Measurements from ENCODE around the gene MYH8. TPM values are rescaled to one million over a fixed set of nuclear protein-coding genes. Genes with fewer than 3 reads are reported as not detected.
A peak's percentile ranks its signal among the peaks of the same experiment; 100 is the strongest.

Gene MYH8
- total and polyA plus RNA-seq, 4 donors: 0.14 TPM; not detected in 3

- DNase-seq (ENCODE audit: low spot score): no peak
- no peaks in the 10 kb centered on the region for H3K4me1 ChIP-seq (ENCODE audit: control insufficient read depth in 4 of 4, insufficient read depth in 4 of 4, low read length in 3 of 4)
- no peaks in the 10 kb centered on the region for H3K36me3 ChIP-seq (ENCODE audit: control insufficient read depth in 4 of 4, insufficient read depth in 3 of 4, low read depth in 1 of 4, low read length in 3 of 4)
- H3K4me3 ChIP-seq (ENCODE audit: low read depth in 1 of 3, low read length in 3 of 3): no peak overlapping the region
- no peaks in the 10 kb centered on the region for H3K9me3 ChIP-seq (ENCODE audit: control insufficient read depth in 4 of 4, low read length in 3 of 4)
- H3K27me3 ChIP-seq (ENCODE audit: control insufficient read depth in 4 of 4, insufficient read depth in 4 of 4, low read length in 3 of 4): peaks cover 0 to 3% (median under 1%) of the 10 kb centered on the region in 4 donors
- H3K27ac ChIP-seq (ENCODE audit: low read depth in 1 of 2, low read length in 2 of 2): no peak overlapping the region
- TF ChIP-seq RAD21 (IDR thresholded peaks at IDR 0.05) (no peak), HNF4G (IDR thresholded peaks at IDR 0.05) (no peak), CTCF (IDR thresholded peaks at IDR 0.05; ENCODE audit: low read depth, low read length, missing input control) (no peak), HNF4A (conservative IDR thresholded peaks at IDR 0.05) (no peak), YY1 (IDR thresholded peaks at IDR 0.05) (no peak), ZBTB33 (IDR thresholded peaks at IDR 0.05) (no peak), TAF1 (conservative IDR thresholded peaks at IDR 0.05) (no peak), MAX (IDR thresholded peaks at IDR 0.05) (no peak), RXRA (IDR thresholded peaks at IDR 0.05) (no peak), FOXA1 (IDR thresholded peaks at IDR 0.05) (no peak), SP1 (IDR thresholded peaks at IDR 0.05) (no peak)
- WGBS: 85% methylated on average over 3 of the region's 3 CpGs
- H3K9ac ChIP-seq (ENCODE audit: low read depth in 1 of 2, low read length in 2 of 2): no peak overlapping the region
These were observed 53.2 kb downstream of the MYH8 start for GRCh38 chr17:10368561-10368960.

- Histone ChIP-seq H3K9me3 (ENCODE audit: control insufficient read depth in 4 of 4, low read length in 3 of 4) (no peaks in the 10 kb centered on the region), H3K4me3 (ENCODE audit: low read depth in 1 of 3, low read length in 3 of 3) (no peak overlapping the region), H3K9ac (ENCODE audit: low read depth in 1 of 2, low read length in 2 of 2) (no peak overlapping the region), H3K36me3 (ENCODE audit: control insufficient read depth in 4 of 4, insufficient read depth in 3 of 4, low read depth in 1 of 4, low read length in 3 of 4) (no peaks in the 10 kb centered on the region), H3K4me1 (ENCODE audit: control insufficient read depth in 4 of 4, insufficient read depth in 4 of 4, low read length in 3 of 4) (no peaks in the 10 kb centered on the region), H3K27me3 (ENCODE audit: control insufficient read depth in 4 of 4, insufficient read depth in 4 of 4, low read length in 3 of 4) (peaks cover 0 to 25% (median 0%) of the 10 kb centered on the region in 4 donors), H3K27ac (ENCODE audit: low read depth in 1 of 2, low read length in 2 of 2) (no peak overlapping the region)
- TF ChIP-seq ATF3 (IDR thresholded peaks at IDR 0.05) (no peak), EGR1 (IDR thresholded peaks at IDR 0.05; ENCODE audit: low read depth in 2 of 2) (no peak), NR2F2 (IDR thresholded peaks at IDR 0.05) (no peak), FOXA2 (IDR thresholded peaks at IDR 0.05) (no peak), SP1 (IDR thresholded peaks at IDR 0.05) (no peak)
- DNase-seq (ENCODE audit: low spot score): no peak
These were observed 61.2 kb downstream of the MYH8 start for GRCh38 chr17:10360578-10360977.

- no peak overlapping the region for H3K27ac ChIP-seq (ENCODE audit: low read depth in 1 of 2, low read length in 2 of 2)
- H3K4me1 ChIP-seq (ENCODE audit: control insufficient read depth in 4 of 4, insufficient read depth in 4 of 4, low read length in 3 of 4): no peaks in the 10 kb centered on the region
- no peaks in the 10 kb centered on the region for H3K9me3 ChIP-seq (ENCODE audit: control insufficient read depth in 4 of 4, low read length in 3 of 4)
- peaks cover 0 to 22% (median 0%) of the 10 kb centered on the region in 4 donors for H3K27me3 ChIP-seq (ENCODE audit: control insufficient read depth in 4 of 4, insufficient read depth in 4 of 4, low read length in 3 of 4)
- no peak for DNase-seq (ENCODE audit: low spot score)
- TF ChIP-seq ZBTB33 (IDR thresholded peaks at IDR 0.05) (no peak), NR2F2 (IDR thresholded peaks at IDR 0.05) (no peak), CTCF (IDR thresholded peaks at IDR 0.05; ENCODE audit: low read depth, low read length, missing input control) (peak; percentile 32)
- no peaks in the 10 kb centered on the region for H3K36me3 ChIP-seq (ENCODE audit: control insufficient read depth in 4 of 4, insufficient read depth in 3 of 4, low read depth in 1 of 4, low read length in 3 of 4)
- no peak overlapping the region for H3K9ac ChIP-seq (ENCODE audit: low read depth in 1 of 2, low read length in 2 of 2)
- H3K4me3 ChIP-seq (ENCODE audit: low read depth in 1 of 3, low read length in 3 of 3): no peak overlapping the region
- 15% methylated on average over 4 of the region's 4 CpGs for WGBS
These were observed 64.0 kb downstream of the MYH8 start for GRCh38 chr17:10357768-10358167.
